Measurements from ENCODE around the gene FBXW11.

- TF ChIP-seq CTCF (IDR thresholded peaks at IDR 0.05) = no peak
- TF ChIP-seq POLR2A (IDR thresholded peaks at IDR 0.05) = no peak
Measured at GRCh38 chr5:172049226-172049796, 42.9 kb upstream of the FBXW11 start.

Measured in thyroid gland (tissue), 4 donors.